Activated T-helper 1 cell treated with Interleukin-2 at 50 U/mL for 16 hours (primary cell): ENCODE data around the gene CCDC183.
"Not testable (repeated sequence)": the region's sequence is repeated elsewhere in the genome, so short reads cannot be mapped to it uniquely, and the experiment has no call there.

Experiments used
- DNase-seq: peaks from one replicate; pipeline ENCODE4 v3.0.0-alpha.2; 2020; ENCODE audit warnings: low read depth

CCDC183 gene

DNA sequence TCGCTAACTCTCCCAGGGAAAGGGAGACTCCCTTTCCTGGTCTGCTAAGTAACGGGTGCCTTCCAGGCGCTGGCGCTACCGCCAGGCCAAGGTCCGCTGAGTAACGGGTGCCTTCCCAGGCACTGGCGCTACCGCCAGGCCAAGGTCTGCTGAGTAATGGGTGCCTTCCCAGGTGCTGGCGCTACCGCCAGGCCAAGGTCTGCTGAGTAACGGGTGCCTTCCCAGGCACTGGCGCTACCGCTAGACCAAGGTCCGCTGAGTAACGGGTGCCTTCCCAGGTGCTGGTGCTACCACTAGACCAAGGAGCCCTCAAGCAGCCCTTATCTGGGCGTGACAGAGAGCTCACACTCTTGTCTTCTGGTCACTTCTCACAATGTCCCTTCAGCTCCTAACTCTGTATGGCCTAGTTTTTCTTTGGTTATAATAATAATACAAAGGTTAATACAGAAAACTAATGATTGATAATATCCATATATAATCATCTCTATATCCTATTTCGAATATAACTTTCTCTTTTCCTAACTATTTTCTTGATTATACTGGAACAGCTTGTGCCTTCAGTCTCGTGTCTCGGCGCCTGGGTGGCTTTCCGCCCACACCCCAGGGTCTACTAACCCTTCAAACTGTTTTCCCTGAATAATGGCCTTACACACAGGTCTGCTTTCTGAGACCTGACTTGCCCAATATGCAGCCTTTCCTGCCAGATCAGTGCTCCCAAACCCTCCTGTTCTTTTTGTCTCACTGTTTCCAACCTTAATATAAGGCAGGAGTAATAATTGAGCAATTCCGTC is 10.4 kb upstream of the CCDC183 start:
- not testable (repeated sequence) for DNase-seq

DNA sequence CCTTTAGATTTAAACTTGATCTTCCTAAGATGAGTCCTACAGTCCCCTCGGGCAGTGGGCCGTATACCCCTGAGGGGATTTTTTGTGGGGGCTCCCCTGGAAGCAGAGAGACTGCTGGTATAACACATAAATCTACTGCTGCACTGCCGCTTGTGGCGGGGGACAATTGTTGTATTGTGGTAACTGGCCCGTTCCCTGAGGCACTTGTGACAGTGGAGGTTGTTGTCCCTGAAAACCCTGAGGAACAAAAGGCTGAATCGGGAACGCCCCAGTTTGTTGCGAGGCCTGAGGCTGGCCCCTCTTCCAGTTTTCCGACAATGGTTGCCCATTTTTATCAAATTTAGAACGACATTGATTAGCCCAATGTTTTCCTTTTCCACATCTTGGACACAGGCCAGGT is 9.7 kb upstream of the CCDC183 start:
- DNase-seq, result no peak

DNA sequence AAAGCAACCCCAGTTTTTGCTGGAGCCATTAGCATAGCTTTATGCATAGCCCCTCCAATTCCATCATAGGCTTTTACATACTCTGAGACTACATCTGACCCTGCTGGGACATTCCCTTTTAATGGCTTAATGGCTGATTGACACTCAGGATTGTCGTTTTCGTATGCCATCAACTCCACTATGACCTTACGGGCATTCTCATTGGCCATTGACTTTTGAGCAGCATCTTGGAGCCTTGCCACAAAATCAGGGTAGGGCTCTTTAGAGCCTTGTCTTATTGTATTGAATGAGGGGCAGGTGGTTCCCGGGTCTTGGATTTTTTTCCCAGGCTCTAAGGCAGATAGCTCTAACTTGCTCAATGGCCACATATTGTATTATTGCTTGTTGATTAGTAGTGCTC is 9.2 kb upstream of the CCDC183 start:
- DNase-seq, result not testable (repeated sequence)

DNA sequence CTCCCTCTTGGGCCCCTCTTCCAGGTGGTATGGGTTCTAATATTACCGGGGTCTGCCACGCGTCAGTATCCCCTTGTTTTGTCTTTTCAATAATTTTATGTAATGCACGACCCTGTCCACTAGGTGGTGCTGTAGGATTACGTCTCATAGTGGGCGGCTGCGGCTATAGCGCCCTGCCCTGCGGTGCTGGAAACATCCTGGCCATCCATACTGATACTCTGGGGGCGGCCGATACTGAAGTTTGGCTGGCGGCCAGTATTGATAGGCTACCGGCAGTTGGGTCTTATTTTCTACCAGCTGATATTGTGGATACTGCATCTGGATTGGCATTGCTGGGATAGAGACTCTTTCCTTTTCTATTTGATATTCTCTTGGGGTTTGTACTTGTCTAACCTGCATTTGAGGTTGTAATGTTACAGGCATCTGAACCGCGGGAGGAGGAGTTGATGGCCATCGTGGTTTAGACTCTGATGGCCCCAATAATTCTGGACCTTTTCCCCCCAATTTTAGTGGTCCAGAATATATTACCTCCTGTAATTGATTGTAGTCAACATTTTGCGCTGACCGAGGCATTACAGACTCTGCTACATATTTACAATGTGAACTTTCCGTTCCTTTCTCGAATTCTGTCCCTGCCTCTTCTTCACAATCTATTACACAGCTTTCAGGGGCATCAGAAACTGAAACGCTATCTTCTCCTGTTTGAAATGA is 8.3 kb upstream of the CCDC183 start:
- peak; percentile 49 for DNase-seq

DNA sequence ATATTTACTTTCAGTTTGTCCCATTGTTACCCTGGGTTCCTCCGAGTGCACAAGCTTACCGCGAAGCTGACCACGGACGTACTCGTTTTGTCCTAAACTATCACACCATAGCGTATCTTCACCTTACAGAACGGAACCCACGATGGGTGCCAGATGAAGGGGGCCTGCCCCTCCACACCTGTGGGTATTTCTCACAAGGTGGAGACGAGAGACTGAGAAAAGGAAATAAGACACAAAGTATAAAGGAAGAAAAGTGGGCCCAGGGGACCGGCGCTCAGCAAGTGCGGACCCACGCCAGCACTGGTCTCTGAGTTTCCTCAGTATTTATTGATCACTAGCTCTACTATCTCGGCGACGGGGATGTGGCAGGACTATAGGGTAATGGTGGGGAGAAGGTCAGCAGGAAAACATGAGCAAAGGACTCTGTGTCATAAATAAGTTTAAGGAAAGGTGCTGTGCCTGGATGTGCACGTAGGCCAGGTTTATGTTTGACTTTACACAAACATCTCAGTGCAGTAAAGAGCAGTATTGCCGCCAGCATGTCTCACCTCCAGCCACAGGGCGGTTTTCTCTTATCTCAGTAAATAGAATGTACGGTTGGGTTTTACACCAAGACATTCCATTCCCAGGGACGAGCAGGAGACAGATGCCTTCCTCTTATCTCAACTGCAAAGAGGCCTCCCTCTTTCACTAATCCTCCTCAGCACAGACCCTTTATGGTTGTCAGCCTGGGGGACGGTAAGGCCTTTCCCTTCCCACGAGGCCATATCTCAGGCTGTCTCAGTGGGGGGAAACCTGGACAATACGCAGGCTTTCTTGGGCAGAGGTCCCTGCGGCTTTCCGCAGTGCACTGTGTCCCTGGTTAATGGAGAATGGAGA is 7.3 kb upstream of the CCDC183 start:
- not testable (repeated sequence) for DNase-seq

DNA sequence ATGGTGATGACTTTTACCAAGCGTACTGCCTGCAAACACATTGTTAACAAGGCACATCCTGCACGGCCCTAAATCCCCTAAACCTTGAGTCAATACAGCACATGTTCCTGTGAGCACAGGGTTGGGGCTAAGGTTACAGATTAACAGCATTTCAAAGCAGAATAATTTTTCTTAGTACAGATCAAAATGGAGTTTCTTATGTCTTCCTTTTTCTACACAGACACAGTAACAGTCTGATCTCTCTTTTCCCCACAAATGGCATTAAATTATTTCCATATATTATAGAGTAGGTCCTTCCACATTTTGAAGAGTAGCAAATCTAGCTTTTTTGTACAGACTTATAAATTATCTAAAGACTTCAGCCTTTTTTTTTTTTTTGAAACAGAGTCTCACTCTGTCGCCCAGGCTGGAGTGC is 6.6 kb upstream of the CCDC183 start:
- DNase-seq, result no peak

DNA sequence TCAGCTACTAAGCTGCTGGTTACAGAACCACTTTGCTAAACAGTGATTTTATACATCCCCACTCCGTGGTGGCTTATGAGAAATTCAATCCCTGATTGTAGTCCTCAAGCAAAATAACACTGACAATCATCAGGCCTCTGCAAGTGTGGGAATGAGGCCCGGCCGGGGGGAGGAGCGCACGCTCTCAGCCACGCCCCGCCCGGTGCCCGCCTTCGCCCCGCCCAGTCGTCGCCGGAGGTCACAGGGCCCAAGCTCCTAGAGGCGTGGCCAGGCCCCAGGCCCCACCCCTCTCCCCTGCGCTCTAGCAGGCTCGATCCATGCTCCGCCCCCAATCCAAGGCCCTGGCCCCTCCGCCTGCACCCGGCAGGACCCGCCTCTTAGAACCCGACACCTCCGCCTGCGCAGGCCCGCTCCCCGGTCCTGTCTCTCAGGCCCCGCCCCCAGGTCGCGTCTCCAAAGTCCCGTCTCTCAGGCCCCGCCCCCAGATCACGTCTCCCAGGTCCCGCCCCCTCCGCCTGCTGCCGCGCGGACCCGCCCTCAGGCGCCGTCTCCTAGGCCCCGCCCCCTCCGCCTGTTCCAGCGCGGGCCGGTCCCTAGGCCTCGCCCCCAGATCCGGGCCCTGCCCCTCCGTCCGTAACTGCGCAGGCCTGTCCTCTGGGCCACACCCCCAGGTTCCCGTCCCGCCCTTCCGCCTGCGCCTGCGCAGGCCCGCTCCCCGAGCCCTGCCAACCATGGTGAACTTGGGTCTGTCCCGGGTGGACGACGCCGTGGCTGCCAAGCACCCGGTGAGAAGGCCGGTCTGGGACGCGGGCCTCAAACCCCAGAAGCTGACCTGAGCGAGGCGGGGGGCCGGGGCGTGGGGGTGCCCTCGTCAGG is 5.3 kb upstream of the CCDC183 start, which contains the start of gene TMEM141:
TSS of gene TMEM141 (plus strand) at position 705 of the 876 bp plus-strand sequence. CDS start at position 732, 27 bp downstream.
- peak; percentile 99 for DNase-seq

DNA sequence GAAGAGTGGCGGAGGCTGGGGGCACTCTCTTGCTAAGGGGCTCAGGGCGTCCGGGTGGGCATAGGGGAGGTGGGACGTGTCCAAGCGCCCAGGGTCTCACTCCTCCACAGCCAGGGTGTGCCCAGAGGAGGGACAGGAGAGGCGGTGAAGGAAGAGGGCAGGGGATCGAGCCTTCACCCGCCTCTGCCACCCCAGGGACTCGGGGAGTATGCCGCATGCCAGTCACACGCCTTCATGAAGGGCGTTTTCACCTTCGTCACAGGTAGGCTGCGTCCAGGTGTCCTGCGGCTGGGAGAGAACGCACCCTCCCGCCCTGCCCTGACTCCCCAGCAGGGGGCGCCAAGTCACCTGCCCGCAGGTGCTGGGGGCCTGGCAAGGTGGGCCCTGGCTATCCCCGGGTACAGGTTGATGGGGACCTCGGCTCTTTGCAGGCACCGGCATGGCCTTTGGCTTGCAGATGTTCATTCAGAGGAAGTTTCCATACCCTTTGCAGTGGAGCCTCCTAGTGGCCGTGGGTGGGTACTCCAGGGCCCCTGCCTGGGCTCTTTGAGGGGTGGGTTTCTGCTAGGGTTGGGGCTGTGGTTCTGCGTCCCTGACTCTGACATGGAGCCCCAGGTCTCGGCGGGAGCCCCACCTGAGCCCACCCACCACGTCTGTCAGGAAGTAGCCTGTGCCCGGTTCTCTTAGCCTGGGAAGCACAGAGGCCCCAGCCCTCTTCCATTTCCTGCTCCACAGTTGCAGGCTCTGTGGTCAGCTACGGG is 4.4 kb upstream of the CCDC183 start:
- peak; percentile 45 for DNase-seq

DNA sequence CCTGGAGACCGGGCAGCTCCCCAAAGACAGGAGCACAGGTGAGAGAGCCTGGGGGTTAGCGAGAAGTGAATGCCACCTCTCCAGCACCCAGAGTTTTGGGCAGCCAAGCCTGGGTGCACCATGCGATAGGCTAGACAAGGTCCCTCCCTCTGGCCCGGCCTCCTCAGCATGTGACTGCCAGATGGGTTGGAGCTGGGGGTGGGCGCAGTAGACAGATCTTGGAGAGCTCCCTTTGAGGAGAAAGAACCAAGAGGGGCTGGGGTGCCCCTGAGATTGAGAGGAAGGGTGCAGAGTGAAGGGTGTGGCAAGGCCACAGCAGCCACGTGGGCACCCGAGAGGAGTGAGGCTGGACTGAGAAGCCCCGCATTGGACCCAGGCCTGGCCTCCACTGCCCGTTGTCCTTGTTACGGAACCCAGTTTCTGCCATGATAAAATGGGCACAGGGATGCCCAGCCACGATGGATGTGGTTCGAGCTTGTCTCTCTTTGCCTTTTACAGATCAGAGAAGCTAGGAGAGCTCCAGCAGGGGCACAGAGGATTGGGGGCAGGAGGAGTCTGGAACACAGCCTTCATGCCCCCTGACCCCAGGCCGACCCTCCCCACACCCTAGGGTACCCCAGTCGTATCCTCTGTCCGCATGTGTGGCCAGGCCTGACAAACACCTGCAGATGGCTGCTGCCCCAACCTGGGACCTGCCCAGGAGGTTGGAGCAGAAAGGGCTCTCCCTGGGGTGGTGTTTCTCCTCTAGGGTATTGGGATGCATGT is 3.6 kb upstream of the CCDC183 start:
- no peak for DNase-seq

DNA sequence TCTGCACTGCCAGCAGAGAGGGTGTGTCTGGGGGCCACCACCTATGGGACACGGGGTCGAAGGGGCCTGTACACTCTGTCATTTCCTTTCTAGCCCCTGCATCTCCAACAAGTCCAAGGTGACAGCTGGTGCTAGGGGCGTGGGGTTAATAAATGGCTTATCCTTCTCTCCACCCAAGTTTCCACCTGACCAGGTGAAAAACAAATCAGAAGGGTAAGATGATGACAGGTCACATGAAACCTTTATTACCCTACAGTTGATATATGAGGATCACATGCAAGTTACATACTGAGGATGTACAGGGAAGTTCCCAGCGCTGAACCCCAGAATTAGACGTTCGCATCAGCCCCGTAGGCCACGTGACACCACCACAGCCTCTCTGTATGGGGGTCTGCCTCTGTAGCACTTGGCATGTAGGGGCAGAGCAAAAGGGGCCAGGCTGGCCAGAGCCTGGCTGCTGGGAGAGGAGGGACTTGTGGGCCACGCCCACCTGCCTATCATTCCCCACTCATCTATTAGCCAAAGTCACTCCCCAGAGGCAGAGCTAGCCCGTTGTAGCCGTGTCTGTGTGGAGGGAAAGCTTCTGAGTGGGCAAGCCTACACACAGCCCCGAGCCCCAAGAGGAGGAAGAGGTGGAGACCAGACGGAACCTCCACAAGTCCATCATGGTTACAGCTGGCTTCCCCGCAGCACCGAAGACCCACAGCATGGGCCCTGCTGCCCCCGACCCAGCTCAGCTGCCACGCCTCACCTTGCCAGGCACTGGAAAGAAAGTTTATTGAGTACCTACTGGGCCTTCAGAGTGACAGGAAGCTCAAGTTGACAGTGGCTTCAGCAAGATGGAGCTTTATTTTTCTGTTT is 2.8 kb upstream of the CCDC183 start:
- no peak for DNase-seq

DNA sequence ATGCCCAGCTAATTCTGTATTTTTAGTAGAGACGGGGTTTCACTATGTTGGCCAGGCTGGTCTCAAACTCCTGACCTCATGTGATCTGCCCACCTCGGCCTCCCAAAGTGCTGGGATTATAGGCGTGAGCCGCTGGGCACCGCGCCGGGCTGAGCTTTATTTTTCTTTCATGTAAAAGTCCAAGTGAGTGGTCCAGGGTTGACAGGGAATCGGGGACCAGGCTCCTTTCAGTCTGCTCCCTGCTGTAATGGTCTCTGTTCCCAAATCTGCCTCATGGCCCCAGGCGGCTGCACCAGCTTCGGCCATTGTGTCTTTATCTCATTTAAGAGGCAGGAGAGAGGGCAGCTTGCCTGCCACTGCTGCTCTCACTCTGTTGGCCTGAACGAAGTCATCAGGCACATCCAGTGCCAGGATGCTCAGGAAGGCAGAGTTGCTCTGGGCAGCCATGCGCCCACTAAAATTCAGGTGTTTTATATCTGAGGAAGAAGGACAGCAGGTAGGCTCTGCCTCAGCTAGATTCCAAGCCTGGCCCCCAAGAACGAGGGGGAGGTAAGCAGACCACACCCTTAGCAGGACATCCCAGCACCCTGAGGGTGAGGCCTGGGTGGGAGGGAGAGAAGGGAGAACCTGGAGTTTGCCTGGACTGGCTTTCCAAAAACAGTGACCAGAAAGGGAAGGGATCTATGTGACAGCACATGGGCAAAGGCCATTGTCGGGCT is 1.7 kb upstream of the CCDC183 start:
- DNase-seq, result no peak

DNA sequence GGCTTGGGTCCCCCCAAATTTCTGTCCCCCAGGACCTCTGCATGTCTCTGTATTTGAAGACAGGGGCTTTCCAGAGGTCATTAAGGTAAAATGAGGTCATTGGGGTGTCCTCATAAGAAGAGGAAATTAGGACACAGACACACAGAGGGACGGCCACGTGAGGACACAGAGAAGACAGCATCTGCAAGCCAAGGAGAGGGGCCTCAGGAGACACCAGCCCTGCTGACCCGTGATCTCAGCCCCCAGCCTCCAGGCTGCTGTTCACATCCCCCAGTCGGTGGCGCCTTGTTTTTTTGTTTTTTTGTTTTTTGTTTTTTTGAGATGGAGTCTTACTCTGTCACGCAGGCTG is 1.2 kb upstream of the CCDC183 start:
- no peak for DNase-seq

DNA sequence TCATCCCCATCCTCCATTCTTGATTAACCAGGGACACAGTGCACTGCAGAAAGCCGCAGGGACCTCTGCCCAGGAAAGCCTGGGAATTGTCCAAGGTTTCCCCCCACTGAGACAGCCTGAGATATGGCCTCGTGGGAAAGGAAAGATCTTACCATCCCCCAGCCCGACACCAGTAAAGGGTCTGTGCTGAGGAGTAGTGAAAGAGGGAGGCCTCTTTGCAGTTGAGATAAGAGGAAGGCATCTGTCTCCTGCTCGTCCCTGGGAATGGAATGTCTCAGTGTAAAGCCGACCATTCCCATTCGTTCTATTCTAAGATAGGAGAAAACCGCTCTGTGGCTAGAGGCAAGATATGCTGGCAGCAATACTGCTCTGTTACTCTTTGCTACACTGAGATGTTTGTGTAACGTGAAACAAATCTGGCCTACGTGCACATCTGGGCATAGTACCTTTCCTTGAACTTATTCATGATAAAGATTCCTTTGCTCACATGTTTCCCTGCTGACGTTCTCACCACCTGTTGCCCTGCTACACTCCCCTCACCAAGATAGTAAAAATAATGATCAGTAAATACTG is 723 bp downstream of the CCDC183 start:
- DNase-seq, result not testable (repeated sequence)

DNA sequence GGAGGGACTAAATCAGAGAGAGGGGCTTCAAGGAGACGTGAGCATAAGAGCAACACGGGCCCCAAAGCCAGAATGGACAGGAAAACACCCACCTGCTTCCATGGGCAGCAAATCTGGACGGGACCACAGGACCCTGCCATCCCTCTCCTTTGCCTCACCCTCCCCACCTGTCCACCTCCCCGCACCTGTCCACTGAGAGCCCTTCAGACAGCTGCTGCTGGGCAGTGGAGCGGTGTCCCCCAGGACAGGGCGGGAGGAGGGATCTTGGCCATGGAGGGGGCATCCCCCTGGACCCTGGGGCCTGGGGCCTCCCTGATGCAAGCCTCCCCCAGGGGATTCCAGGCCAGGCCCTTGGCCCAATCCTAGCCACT is 2.6 kb downstream of the CCDC183 start:
- no peak for DNase-seq

DNA sequence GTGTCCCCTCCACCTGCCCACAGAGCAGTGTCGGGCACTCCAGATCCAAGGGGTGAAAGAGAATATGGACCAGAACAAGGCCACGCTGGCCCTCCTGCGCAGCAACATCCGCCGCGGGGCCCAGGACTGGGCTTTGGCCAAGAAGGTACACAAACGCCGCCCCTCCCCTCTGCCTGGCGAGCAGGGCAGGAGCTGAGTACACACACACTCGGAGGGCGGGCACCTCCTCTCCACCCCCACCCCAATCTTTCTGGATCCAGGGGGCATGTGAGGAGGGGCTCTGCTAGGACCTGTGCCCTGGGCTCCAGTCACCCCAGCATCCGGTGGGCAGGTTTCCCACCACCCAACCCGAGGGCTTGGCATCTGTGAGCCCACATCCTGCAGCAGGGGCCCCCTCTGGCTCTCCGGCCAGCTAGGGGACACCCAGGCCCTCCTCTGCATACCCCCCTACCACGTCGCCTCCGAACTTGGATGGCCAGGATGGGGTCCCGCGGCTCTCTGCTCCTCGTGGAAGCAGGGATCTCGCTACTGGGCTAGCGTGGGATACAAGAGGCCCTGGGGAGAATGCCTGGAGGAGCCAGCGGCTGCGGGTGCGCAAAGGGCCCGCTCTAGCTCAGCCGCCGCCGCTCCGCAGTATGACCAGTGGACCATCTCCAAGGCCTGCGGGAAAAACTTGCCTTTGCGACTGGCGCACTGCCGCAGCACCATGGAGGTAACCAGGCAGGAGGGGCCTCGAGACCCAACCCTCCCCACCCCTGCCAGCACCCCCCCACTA is 3.1 kb downstream of the CCDC183 start:
- no peak for DNase-seq

DNA sequence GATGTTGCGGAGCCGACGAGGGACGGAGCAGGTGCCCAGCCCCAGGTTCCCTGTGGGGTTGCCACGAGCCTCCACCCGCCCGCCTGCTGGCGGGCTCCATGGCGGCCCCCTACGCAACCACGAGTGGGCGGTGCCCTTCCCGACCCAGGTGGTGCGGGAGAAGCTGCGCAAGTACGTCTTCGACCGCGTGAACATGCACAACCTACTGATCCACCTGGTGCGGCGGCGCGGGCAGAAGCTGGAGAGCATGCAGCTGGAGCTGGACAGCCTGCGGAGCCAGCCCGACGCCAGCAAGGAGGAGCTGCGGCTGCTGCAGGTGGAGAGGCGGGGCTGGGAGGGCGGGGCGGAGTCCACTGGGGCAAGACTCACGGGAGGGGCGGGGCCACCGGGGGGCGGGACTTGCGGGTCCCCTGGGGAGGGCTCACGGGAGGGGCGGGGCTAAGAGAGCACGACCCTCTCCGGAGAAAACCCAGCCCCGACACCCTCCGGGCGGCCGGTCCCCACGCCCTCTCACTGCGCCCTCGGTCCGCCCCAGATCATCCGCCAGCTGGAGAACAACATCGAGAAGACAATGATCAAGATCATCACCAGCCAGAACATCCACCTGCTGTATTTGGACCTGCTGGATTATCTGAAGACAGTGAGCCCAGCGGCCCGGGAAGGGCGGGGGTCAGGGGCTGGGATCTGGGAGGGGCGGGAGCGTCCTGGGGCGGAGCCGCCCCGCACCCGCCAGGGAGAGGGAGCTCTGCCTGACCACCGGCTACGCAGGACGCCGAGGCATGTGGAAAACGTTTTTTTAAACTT is 3.9 kb downstream of the CCDC183 start:
- DNase-seq, result peak; percentile 88
